IMR-90 (cell line): ENCODE data around the gene TPST1. TPM values are rescaled to one million over a fixed set of nuclear protein-coding genes. Genes with fewer than 3 reads are reported as not detected.

Source experiments
- ATAC-seq: fragments of 200-7000 bp; cut with Tn5 transposase; 2 replicates; pipeline ENCODE4 v1.9.1; 2020; ENCODE audit warnings: low read depth, mild to moderate bottlenecking, moderate library complexity
- BruUV-seq: library from RNA; stranded (reverse); fragments of 400-500 nt; replicated peaks from 2 replicates; lab custom pipeline; 2021; lab: Mats Ljungman, UMichigan
- CTCF ChIA-PET: fragments of 300-600 bp; formaldehyde crosslinking; extraction: SDS; loops from one replicate; lab custom pipeline; 2021; ENCODE audit warnings: antibody characterized with exemption; lab: Yijun Ruan, JAX
- POLR2A ChIA-PET: fragments of 300-600 bp; sonication (Branson Sonifier 250); formaldehyde crosslinking; loops from one replicate; lab custom pipeline; 2022; ENCODE audit warnings: antibody characterized with exemption; ENCODE audit not compliant: unreplicated experiment; lab: Charles Lee
- DNase-seq: peaks from one replicate; pipeline ENCODE4 v3.0.0; 2013
- H2AFZ ChIP-seq: replicated peaks from 2 replicates; pipeline ENCODE3; 2013; ENCODE audit warnings: low read length, mild to moderate bottlenecking; ENCODE audit not compliant: poor library complexity
- H2AK5ac ChIP-seq: 2 replicates; pipeline ENCODE4 v1.6.1; 2013; ENCODE audit warnings: low read depth, low read length, inconsistent platforms
- H2AK9ac ChIP-seq: replicated peaks from 2 replicates; pipeline ENCODE3; 2013; ENCODE audit warnings: mild to moderate bottlenecking, low read depth, low read length, moderate library complexity; ENCODE audit not compliant: poor library complexity
- H2BK120ac ChIP-seq: 2 replicates; pipeline ENCODE4 v1.6.1; 2013; ENCODE audit warnings: low read depth, low read length, inconsistent platforms
- H2BK15ac ChIP-seq: 3 replicates; pipeline ENCODE4 v1.6.1; 2013; ENCODE audit warnings: low read depth, low read length, inconsistent platforms
- H2BK20ac ChIP-seq: 2 replicates; pipeline ENCODE4 v1.6.1; 2013; ENCODE audit warnings: low read depth, mild to moderate bottlenecking, inconsistent platforms, low read length, moderate library complexity
- H2BK5ac ChIP-seq: 2 replicates; pipeline ENCODE4 v1.6.1; 2013; ENCODE audit warnings: mild to moderate bottlenecking, low read depth, low read length, inconsistent platforms; ENCODE audit not compliant: poor library complexity, severe bottlenecking
- H3K14ac ChIP-seq: replicated peaks from 2 replicates; pipeline ENCODE4 v1.6.1; 2013; ENCODE audit warnings: low read depth, low read length, inconsistent platforms
- H3K18ac ChIP-seq: 2 replicates; pipeline ENCODE4 v1.6.1; 2013; ENCODE audit warnings: low read depth, low read length, control low read depth
- H3K23ac ChIP-seq: 2 replicates; pipeline ENCODE4 v1.6.1; 2013; ENCODE audit warnings: low read depth, low read length, inconsistent platforms
- H3K27ac ChIP-seq: 2 replicates; pipeline ENCODE4 v1.5.1; 2013; ENCODE audit warnings: mild to moderate bottlenecking, control low read depth, low read length; ENCODE audit not compliant: insufficient read depth
- H3K27me3 ChIP-seq: 2 replicates; pipeline ENCODE4 v1.6.1; 2013; ENCODE audit warnings: low read length; ENCODE audit not compliant: control insufficient read depth, insufficient read depth
- H3K36me3 ChIP-seq: 2 replicates; pipeline ENCODE4 v1.6.1; 2013; ENCODE audit warnings: low read length, mixed read lengths; ENCODE audit not compliant: control insufficient read depth, insufficient read depth
- H3K4ac ChIP-seq: 2 replicates; pipeline ENCODE4 v1.6.1; 2013; ENCODE audit warnings: low read depth, low read length, inconsistent platforms
- H3K4me1 ChIP-seq: 2 replicates; pipeline ENCODE4 v1.6.1; 2013; ENCODE audit warnings: low read length, mixed read lengths; ENCODE audit not compliant: control insufficient read depth, insufficient read depth
- H3K4me2 ChIP-seq: 2 replicates; pipeline ENCODE4 v1.6.1; 2013; ENCODE audit warnings: low read depth, mild to moderate bottlenecking, control low read depth, low read length, moderate library complexity
- H3K4me3 ChIP-seq: 2 replicates; pipeline ENCODE4 v1.5.1; 2013; ENCODE audit warnings: low read depth, mild to moderate bottlenecking, control low read depth, low read length, moderate library complexity; ENCODE audit not compliant: insufficient read depth
- H3K56ac ChIP-seq: 2 replicates; pipeline ENCODE4 v1.6.1; 2013; ENCODE audit warnings: low read length, inconsistent platforms; ENCODE audit not compliant: insufficient read depth; ENCODE audit errors: extremely low read depth
- H3K79me1 ChIP-seq, 2 experiments: 2 replicates each; pipeline ENCODE4 v1.6.1; 2013; ENCODE audit warnings: low read length in 2 of 2, inconsistent platforms in 1 of 2, low read depth in 1 of 2
- H3K9ac ChIP-seq: 2 replicates; pipeline ENCODE4 v1.6.1; 2013; ENCODE audit warnings: low read depth, low read length, control low read depth
- H3K9me1 ChIP-seq: 2 replicates; pipeline ENCODE4 v1.6.1; 2013; ENCODE audit warnings: low read length, inconsistent platforms; ENCODE audit not compliant: insufficient read depth
- H3K9me3 ChIP-seq: 2 replicates; pipeline ENCODE4 v1.6.1; 2013; ENCODE audit warnings: low read length; ENCODE audit not compliant: control insufficient read depth, insufficient read depth
- H4K20me1 ChIP-seq: 2 replicates; pipeline ENCODE4 v1.6.1; 2013; ENCODE audit warnings: low read length, inconsistent platforms; ENCODE audit not compliant: insufficient read depth
- H4K5ac ChIP-seq: 2 replicates; pipeline ENCODE4 v1.6.1; 2013; ENCODE audit warnings: mild to moderate bottlenecking, low read depth, low read length, control low read depth
- H4K8ac ChIP-seq, 2 experiments: 2 replicates each; pipeline ENCODE4 v1.6.1; 2013; ENCODE audit warnings: low read depth in 2 of 2, low read length in 2 of 2, control low read depth in 1 of 2, inconsistent platforms in 1 of 2
- H4K91ac ChIP-seq: 2 replicates; pipeline ENCODE4 v1.6.1; 2013; ENCODE audit warnings: low read depth, low read length, inconsistent platforms; ENCODE audit not compliant: insufficient read depth
- CEBPB ChIP-seq: IDR thresholded peaks from 2 replicates; pipeline ENCODE4 v1.6.1; 2012; ENCODE audit warnings: low read depth, low read length, improper control_type of control experiment
- ELK1 ChIP-seq: fragments of 150-350 bp; IDR thresholded peaks from 2 replicates; pipeline ENCODE4 v1.6.1; 2016; ENCODE audit warnings: low read depth, mild to moderate bottlenecking, low read length, moderate library complexity, borderline replicate concordance
- FOS ChIP-seq: fragments of 150-350 bp; IDR thresholded peaks from 2 replicates; pipeline ENCODE4 v1.6.1; 2016; ENCODE audit warnings: low read depth, low read length
- MAFK ChIP-seq: IDR thresholded peaks from 2 replicates; pipeline ENCODE4 v1.6.1; 2012; ENCODE audit warnings: low read depth, low read length, improper control_type of control experiment
- MAZ ChIP-seq: IDR thresholded peaks from 2 replicates; pipeline ENCODE4 v1.6.1; 2012; ENCODE audit warnings: low read depth, mild to moderate bottlenecking, low read length, improper control_type of control experiment, moderate library complexity, borderline replicate concordance
- MXI1 ChIP-seq: IDR thresholded peaks from 2 replicates; pipeline ENCODE4 v1.6.1; 2012; ENCODE audit warnings: low read depth, mild to moderate bottlenecking, low read length, moderate library complexity, borderline replicate concordance
- NFE2L2 ChIP-seq: fragments of 150-350 bp; IDR thresholded peaks from 2 replicates; pipeline ENCODE4 v1.6.1; 2016; ENCODE audit warnings: low read depth, mild to moderate bottlenecking, low read length
- POLR2A ChIP-seq: IDR thresholded peaks from 2 replicates; pipeline ENCODE4 v1.6.1; 2012; ENCODE audit warnings: mild to moderate bottlenecking, low read depth, low read length
- RAD21 ChIP-seq: IDR thresholded peaks from 2 replicates; pipeline ENCODE4 v1.6.1; 2012; ENCODE audit warnings: low read length, improper control_type of control experiment
- RCOR1 ChIP-seq: IDR thresholded peaks from 2 replicates; pipeline ENCODE4 v1.6.1; 2012; ENCODE audit warnings: mild to moderate bottlenecking, low read length, improper control_type of control experiment; ENCODE audit not compliant: insufficient replicate concordance
- RFX5 ChIP-seq: IDR thresholded peaks from 2 replicates; pipeline ENCODE4 v1.8.0; 2012; ENCODE audit warnings: low read depth, mild to moderate bottlenecking, low read length, moderate library complexity
- SMC3 ChIP-seq: fragments of 150-350 bp; IDR thresholded peaks from 2 replicates; pipeline ENCODE4 v1.6.1; 2016; ENCODE audit warnings: low read depth, mild to moderate bottlenecking, antibody characterized with exemption, low read length, moderate library complexity
- WGBS, 2 experiments: methylation state at CpG; one replicate each; pipeline versions ENCODE4 v1.1.5 to v1.1.7; 2013; ENCODE audit warnings: missing lambda C conversion rate in 2 of 2; ENCODE audit not compliant: insufficient read length in 1 of 2; ENCODE audit errors: extremely low coverage in 2 of 2; 5-methylcytosine and 5-hydroxymethylcytosine counted together
- dilution Hi-C: fragments of 300-500 bp; cut with HindIII; formaldehyde crosslinking; loops from one replicate; pipeline ENCODE4 v1.14.3; 2018; ENCODE audit warnings: low sequenced_read_pairs; ENCODE audit not compliant: unreplicated experiment
- in situ Hi-C: fragments of 300-500 bp; cut with MboI; formaldehyde crosslinking; loops from 3 replicates; pipeline ENCODE4 v1.14.3; 2019; ENCODE audit warnings: low sequenced_read_pairs, inconsistent platforms, mixed read lengths
- intact Hi-C: fragments of 100-400 bp; cut with micrococcal nuclease; formaldehyde crosslinking; loops from 2 replicates; pipeline ENCODE4 v1.10.0; 2022
- polyA plus RNA-seq, 3 experiments: library from polyadenylated mRNA; depleted of rRNA; stranded (reverse); fragments of >200 nt; gene quantifications; 2 replicates each; pipeline ENCODE4 v1.2.3, GENCODE V29; 2012; ENCODE audit warnings: low replicate concordance in 1 of 3
- total RNA-seq: library from RNA; depleted of rRNA; stranded (reverse); fragments of >200 nt; gene quantifications from 2 replicates; pipeline ENCODE4 v1.2.3, GENCODE V29; 2012

TPST1 gene
- total and polyA plus RNA-seq, 2 of the 4 experiments (the other 2 are of a cell fraction): 37.7 to 58.6 TPM

DNA sequence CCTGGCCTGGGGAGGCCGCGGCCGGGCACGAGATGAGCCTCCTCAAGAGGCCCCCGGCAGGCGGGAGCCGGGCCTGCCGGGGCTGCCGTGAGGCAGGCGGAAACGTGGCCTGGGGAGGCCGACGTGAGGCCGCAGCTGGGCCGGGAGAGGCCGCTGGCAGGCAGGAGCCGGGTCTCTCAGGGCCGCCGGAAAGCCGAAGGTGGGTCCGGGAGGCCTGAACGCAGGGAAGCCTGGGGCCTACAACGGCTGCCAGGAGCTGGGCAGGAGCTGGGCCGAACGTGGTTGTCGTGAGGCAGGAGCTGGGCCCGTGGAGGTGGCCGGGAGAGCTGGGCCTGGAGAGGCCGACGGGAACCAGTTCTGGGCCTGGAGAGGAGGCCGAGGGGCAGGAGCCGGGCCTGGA, 171.9 kb downstream of the TPST1 start:
- ChIA-PET POLR2A (no interaction called here), CTCF (no interaction called here)
- no TSS peak for BruUV-seq
- Histone ChIP-seq H2BK5ac (no peak overlapping the region), H2BK20ac (no peak overlapping the region), H3K9me1 (peaks cover 4% of the 10 kb centered on the region; the same call in 1 of the 2 replicates), H3K9ac (no peak overlapping the region), H4K8ac (no peak overlapping the region), H2AK5ac (no peak overlapping the region), H3K36me3 (peaks cover 7% of the 10 kb centered on the region; the same call in 1 of the 2 replicates), H2BK15ac (no peak overlapping the region), H4K5ac (no peak overlapping the region), H3K27me3 (no peaks in the 10 kb centered on the region), H3K4me2 (no peak overlapping the region), H4K20me1 (no peaks in the 10 kb centered on the region), H3K79me1 (no peaks in the 10 kb centered on the region), H2AK9ac (no peak overlapping the region), H3K4me1 (peaks cover 5% of the 10 kb centered on the region), H3K23ac (no peak overlapping the region), H4K91ac (no peak overlapping the region), H3K4ac (no peak overlapping the region), H2AFZ (no peak overlapping the region), H3K9me3 (peaks cover 6% of the 10 kb centered on the region; the same call in 1 of the 2 replicates), H3K14ac (no peak overlapping the region), H3K56ac (no peak overlapping the region), H3K27ac (no peak overlapping the region), H3K18ac (no peak overlapping the region), H2BK120ac (no peak overlapping the region), H3K4me3 (no peak overlapping the region)
- dilution Hi-C loops (no loop called here), in situ Hi-C loops (no loop called here), intact Hi-C loops (no loop called here)
- no peak for TF ChIP-seq MXI1
- no peak for TF ChIP-seq RCOR1
- TF ChIP-seq ELK1: no peak
- TF ChIP-seq FOS: no peak
- no peak for TF ChIP-seq POLR2A
- no peak for TF ChIP-seq MAZ
- no peak for TF ChIP-seq NFE2L2
- TF ChIP-seq MAFK: no peak
- TF ChIP-seq CEBPB: no peak
- no peak for TF ChIP-seq RAD21
- TF ChIP-seq SMC3: no peak
- TF ChIP-seq RFX5: no peak
- WGBS, 2 experiments: 96% methylated on average over 19 of the region's 32 CpGs; no CpG with 5 or more reads in 1 of the 2 experiments
- ATAC-seq: no peak
- no peak for DNase-seq
